Osteocyte (in vitro differentiated cells): ENCODE results near the gene OTOG. TPM values are rescaled to one million over a fixed set of nuclear protein-coding genes. Genes with fewer than 3 reads are reported as not detected.

ENCODE experiments used
- DNase-seq: peaks from one replicate; pipeline ENCODE4 v3.0.0; 2021; ENCODE audit warnings: mixed read lengths; ENCODE audit not compliant: unreplicated experiment; ENCODE audit errors: extremely low spot score
- H3K27ac Mint-ChIP-seq: one replicate; pipeline ENCODE4 v1.8.0; 2021; ENCODE audit warnings: mild to moderate bottlenecking, mixed read lengths; ENCODE audit not compliant: unreplicated experiment
- H3K27me3 Mint-ChIP-seq: one replicate; pipeline ENCODE4 v1.8.0; 2021; ENCODE audit warnings: mixed read lengths; ENCODE audit not compliant: unreplicated experiment
- H3K36me3 Mint-ChIP-seq: one replicate; pipeline ENCODE4 v1.8.0; 2021; ENCODE audit warnings: mixed read lengths; ENCODE audit not compliant: unreplicated experiment
- H3K4me1 Mint-ChIP-seq: one replicate; pipeline ENCODE4 v1.8.0; 2021; ENCODE audit warnings: mixed read lengths; ENCODE audit not compliant: unreplicated experiment
- H3K4me3 Mint-ChIP-seq: one replicate; pipeline ENCODE4 v1.8.0; 2021; ENCODE audit warnings: mild to moderate bottlenecking, moderate library complexity, mixed read lengths; ENCODE audit not compliant: unreplicated experiment
- H3K9me3 Mint-ChIP-seq: one replicate; pipeline ENCODE4 v1.8.0; 2021; ENCODE audit warnings: mixed read lengths; ENCODE audit not compliant: unreplicated experiment
- total RNA-seq: library from RNA; stranded (reverse); gene quantifications from 2 replicates; pipeline ENCODE4 v1.2.1, GENCODE V29; 2021
- TF ChIP-seq, protein P1 (sequence below): fragments of 200-600 bp; sonication (generic); IDR thresholded peaks from 2 replicates; pipeline ENCODE4 v1.5.0; 2021; ENCODE audit warnings: antibody characterized with exemption, mild to moderate bottlenecking, moderate library complexity

The OTOG gene
- total RNA-seq, 1 donor from 2014 or later, result not detected

DNA sequence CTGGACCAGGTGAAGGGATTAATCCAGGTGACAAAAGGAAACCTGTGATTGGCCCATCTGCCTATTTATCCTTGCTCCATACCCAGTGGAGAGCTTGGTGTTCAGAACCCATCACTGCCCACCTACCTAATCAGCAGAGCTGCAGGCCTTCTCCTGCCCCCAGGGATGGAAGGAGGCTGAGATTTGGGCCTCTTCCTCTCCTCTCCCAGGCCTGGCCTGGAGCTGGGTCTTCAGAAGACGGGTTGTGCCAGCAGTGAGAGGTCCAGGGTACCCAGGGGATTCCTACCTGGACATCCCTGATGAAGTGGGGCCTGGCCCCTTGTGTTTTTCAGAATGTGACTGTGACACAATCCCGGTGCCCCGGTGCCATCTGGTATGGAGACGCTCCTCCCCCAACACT is 92.0 kb downstream of the OTOG start:
- Mint-ChIP-seq H3K9me3 (no peaks in the 10 kb centered on the region), H3K36me3 (no peaks in the 10 kb centered on the region), H3K4me1 (no peaks in the 10 kb centered on the region), H3K27ac (no peak overlapping the region), H3K4me3 (no peak overlapping the region), H3K27me3 (no peaks in the 10 kb centered on the region)
- DNase-seq, result no peak
- TF ChIP-seq, protein P1, sequence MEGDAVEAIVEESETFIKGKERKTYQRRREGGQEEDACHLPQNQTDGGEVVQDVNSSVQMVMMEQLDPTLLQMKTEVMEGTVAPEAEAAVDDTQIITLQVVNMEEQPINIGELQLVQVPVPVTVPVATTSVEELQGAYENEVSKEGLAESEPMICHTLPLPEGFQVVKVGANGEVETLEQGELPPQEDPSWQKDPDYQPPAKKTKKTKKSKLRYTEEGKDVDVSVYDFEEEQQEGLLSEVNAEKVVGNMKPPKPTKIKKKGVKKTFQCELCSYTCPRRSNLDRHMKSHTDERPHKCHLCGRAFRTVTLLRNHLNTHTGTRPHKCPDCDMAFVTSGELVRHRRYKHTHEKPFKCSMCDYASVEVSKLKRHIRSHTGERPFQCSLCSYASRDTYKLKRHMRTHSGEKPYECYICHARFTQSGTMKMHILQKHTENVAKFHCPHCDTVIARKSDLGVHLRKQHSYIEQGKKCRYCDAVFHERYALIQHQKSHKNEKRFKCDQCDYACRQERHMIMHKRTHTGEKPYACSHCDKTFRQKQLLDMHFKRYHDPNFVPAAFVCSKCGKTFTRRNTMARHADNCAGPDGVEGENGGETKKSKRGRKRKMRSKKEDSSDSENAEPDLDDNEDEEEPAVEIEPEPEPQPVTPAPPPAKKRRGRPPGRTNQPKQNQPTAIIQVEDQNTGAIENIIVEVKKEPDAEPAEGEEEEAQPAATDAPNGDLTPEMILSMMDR, result no peak

DNA sequence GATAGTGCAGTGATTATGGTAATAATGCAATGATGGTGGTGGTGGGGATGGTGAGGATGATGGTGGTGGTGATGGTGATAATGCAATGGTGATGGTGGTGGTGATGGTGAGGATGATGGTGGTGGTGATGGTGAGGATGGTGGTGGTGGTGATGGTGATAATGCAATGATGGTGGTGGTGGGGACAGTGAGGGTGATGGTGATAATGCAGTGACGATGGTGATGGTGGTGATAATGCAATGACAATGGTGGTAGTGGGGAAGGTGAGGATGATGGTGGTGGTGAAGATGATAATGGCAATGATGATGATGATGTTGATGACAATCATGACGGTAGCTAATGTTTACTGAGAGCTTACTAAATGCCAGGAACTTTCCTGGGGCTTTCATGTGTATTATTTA is 92.7 kb downstream of the OTOG start:
- no peaks in the 10 kb centered on the region for H3K9me3 Mint-ChIP-seq

DNA sequence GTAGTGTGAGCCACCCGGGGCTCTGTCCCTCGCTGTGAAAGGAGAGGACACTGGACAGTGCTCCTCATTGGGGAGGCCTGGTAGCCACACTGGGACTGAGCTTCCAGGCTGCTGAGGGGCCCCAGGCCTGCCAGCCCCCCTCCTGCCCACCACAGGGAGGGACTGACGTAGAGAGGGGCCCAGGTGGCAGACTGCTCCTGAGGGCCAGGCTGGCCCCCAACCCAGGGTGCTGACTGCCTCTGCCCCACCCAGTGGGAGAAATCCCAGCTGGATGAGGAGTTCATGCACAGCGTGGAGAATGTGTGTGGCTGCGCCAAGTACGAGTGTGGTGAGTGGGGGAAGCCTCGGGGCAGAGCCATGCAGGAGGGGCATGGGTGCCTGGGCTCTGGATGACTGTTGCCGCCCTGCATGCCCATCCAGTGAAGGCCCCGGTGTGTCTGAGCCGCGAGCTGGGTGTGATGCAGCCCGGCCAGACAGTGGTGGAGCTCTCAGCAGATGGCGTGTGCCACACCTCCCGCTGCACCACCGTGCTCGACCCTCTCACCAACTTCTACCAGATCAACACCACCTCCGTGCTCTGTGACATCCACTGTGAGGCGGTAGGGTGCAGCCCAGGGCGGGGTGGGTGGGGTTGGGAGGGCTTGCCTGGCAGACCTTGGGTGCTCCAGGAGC is 93.6 kb downstream of the OTOG start:
- TF ChIP-seq, protein P1, result no peak
- Mint-ChIP-seq H3K36me3 (no peaks in the 10 kb centered on the region), H3K27ac (no peak overlapping the region), H3K4me3 (no peak overlapping the region), H3K4me1 (no peaks in the 10 kb centered on the region), H3K27me3 (no peaks in the 10 kb centered on the region), H3K9me3 (no peaks in the 10 kb centered on the region)
- DNase-seq, result no peak

More for the DNA sequence above, 92.7 kb downstream of the OTOG start:
- no peak for DNase-seq
- H3K36me3 Mint-ChIP-seq, result no peaks in the 10 kb centered on the region
- no peak overlapping the region for H3K27ac Mint-ChIP-seq
- no peaks in the 10 kb centered on the region for H3K4me1 Mint-ChIP-seq
- no peak overlapping the region for H3K4me3 Mint-ChIP-seq
- TF ChIP-seq, protein P1, result no peak
- no peaks in the 10 kb centered on the region for H3K27me3 Mint-ChIP-seq

DNA sequence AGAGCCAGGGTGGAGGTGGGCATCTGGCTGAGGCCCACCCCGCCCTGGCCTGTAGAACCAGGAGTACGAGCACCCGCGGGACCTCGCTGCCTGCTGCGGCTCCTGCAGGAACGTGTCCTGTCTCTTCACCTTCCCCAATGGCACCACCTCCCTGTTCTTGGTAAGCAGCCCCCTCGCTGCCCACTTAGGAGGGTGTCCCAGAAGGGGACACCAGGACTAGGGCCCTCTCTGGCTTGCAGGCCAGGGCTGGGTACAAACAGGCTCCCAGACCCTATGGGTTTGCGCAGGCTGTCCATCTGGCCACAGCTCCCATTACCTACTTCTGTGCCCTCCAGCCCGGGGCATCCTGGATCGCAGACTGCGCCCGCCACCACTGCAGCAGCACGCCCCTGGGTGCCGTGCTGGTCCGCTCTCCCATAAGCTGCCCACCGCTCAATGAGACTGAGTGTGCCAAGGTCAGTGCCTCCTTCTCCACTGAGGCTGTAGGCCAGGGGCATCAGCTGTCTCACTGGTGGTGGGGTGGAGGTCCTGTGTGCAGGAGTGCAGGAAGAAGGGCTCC is 94.8 kb downstream of the OTOG start:
- Mint-ChIP-seq H3K36me3 (no peaks in the 10 kb centered on the region), H3K27me3 (no peaks in the 10 kb centered on the region), H3K4me3 (no peak overlapping the region), H3K9me3 (no peaks in the 10 kb centered on the region), H3K4me1 (no peaks in the 10 kb centered on the region), H3K27ac (no peak overlapping the region)
- no peak for DNase-seq
- TF ChIP-seq, protein P1, result no peak

DNA sequence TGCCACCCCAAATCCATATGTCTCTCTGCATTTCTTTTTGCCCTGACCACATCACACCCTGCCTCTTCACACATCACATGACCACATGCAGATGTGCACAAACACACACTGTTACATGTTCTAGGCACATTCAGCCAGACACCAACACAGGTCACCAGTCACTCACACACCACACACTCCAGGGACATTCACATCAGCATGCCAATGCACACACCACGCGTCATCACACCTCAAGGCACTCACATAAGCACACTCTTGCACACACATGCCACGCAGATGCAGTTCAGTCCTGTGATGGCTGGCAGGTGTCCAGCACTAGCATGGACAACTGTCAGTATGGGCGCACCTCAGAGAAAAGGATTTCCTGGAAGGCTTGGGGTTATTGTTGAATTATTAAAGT is 95.3 kb downstream of the OTOG start:
- Mint-ChIP-seq H3K4me1 (no peaks in the 10 kb centered on the region), H3K27ac (no peak overlapping the region), H3K36me3 (no peaks in the 10 kb centered on the region), H3K4me3 (no peak overlapping the region), H3K9me3 (peaks cover 3% of the 10 kb centered on the region), H3K27me3 (no peaks in the 10 kb centered on the region)
- DNase-seq, result no peak
- TF ChIP-seq, protein P1, result no peak
